Astrocyte (in vitro differentiated cells and primary cell): ENCODE data around the gene PRDM15.

Experiments used
- EZH2 ChIP-seq: IDR thresholded peaks from 2 replicates; pipeline ENCODE4 v1.6.1; 2012; ENCODE audit warnings: mild to moderate bottlenecking, low read length, inconsistent platforms; ENCODE audit not compliant: insufficient read depth
- TF ChIP-seq, protein P1 (sequence below): IDR thresholded peaks from 2 replicates; pipeline ENCODE4 v1.5.1; 2011; ENCODE audit warnings: low read depth, mild to moderate bottlenecking, inconsistent platforms, low read length, moderate library complexity; ENCODE audit not compliant: insufficient read depth

DNA sequence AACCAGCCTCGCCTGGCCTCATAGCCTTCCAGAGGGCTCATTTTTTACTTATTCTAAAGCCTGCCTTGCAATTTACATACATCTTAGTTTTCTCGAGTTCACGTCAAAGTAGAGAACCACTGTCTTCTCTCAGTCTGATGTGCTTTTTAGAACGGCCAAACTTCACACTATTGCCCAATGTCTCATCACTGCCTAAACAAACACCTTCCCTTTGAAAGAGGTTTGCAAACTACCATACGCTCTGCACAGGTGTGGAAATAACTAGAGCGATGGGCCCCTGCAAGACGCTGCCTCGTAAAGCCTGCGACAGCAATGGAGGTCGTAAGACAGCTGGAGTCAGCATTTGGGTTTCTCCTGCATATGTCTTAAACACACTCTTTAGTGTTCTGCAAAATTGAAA lies 22.6 kb downstream of the PRDM15 start:
- TF ChIP-seq, protein P1, sequence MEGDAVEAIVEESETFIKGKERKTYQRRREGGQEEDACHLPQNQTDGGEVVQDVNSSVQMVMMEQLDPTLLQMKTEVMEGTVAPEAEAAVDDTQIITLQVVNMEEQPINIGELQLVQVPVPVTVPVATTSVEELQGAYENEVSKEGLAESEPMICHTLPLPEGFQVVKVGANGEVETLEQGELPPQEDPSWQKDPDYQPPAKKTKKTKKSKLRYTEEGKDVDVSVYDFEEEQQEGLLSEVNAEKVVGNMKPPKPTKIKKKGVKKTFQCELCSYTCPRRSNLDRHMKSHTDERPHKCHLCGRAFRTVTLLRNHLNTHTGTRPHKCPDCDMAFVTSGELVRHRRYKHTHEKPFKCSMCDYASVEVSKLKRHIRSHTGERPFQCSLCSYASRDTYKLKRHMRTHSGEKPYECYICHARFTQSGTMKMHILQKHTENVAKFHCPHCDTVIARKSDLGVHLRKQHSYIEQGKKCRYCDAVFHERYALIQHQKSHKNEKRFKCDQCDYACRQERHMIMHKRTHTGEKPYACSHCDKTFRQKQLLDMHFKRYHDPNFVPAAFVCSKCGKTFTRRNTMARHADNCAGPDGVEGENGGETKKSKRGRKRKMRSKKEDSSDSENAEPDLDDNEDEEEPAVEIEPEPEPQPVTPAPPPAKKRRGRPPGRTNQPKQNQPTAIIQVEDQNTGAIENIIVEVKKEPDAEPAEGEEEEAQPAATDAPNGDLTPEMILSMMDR = no peak
- TF ChIP-seq EZH2 = no peak
